Epithelial cell of esophagus (primary cell): ENCODE data around the gene AP1M2.

Experiments used
- DNase-seq: peaks from one replicate; pipeline ENCODE4 v3.0.0; 2010; ENCODE audit warnings: low read depth
- H3K4me3 ChIP-seq: 2 replicates; pipeline ENCODE4 v1.5.1; 2011; ENCODE audit warnings: mild to moderate bottlenecking, low read length, control low read depth
- CTCF ChIP-seq: IDR thresholded peaks from 2 replicates; pipeline ENCODE4 v1.5.1; 2011; ENCODE audit warnings: low read depth, mild to moderate bottlenecking, low read length, control low read depth, inconsistent platforms; ENCODE audit not compliant: insufficient read depth; ENCODE audit errors: missing control alignments

Gene AP1M2

DNA sequence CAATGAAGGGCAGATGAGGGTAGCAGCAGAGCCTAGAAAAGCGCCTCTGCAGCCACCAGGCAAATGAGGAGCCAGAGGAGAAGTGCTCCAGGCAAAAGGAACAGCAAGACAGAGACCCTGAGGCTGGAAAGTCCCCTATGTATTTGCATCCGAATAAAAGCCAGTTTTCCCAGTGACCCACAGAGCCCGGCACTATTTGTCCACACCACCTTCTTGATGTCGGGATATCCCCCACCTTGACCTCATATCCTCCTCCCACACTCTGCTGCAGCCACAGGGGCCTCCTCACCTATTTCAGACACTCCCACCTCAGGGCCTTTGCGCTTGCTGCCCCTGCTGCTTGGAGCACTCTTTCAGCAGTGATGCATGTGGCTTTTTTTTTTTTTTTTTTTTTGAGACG, 36.8 kb downstream of the AP1M2 start:
- DNase-seq: no peak
- no peak for TF ChIP-seq CTCF
- no peak overlapping the region for H3K4me3 ChIP-seq

DNA sequence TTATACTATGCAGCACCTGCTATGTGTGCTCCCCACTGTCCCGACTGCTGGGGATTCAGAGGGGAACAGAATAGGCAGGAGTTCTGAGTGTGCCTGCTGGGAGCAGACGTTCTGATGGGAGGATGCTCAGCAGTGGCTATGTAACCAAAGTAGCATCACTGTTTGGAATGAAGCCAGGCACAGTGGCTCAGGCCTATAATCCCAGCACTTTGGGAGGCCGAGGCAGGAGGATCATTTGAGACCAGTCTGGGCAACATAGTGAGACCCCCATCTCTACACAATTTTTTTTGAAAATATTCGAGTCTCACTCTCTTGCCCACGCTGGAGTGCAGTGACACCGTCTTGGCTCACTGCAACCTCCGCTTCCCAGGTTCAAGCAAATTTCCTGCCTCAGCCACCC, 37.4 kb downstream of the AP1M2 start:
- DNase-seq: no peak
- no peak for TF ChIP-seq CTCF

DNA sequence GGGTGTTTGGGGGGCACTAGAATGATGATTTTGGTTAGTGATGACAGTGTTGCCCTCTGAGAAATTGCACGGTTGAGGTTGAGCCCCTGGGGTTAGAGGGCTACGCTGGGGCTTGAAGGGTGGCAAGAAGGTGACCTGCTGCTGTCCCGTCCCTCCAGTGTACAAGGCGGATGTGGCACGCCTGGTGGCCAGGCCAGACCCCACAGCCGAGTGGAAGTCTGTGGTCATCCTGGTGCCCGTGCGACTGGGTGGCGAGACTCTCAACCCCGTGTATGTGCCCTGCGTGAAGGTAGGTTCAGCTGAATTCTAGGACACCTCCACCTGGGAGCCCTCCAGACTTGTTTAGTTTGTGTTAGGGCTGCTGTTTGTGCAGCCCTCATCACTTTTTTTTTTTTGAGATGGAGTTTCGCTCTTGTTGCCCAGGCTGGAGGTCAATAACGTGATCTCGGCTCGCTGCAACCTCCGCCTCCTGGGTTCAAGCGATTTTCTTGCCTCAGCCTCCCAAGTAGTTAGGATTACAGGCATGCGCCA, 38.3 kb downstream of the AP1M2 start:
- TF ChIP-seq CTCF: no peak
- no peak overlapping the region for H3K4me3 ChIP-seq
- no peak for DNase-seq

More for the DNA sequence above, 37.4 kb downstream of the AP1M2 start:
- no peak overlapping the region for H3K4me3 ChIP-seq

- TF ChIP-seq CTCF: no peak
- no peak overlapping the region for H3K4me3 ChIP-seq
These were observed 40.3 kb downstream of the AP1M2 start for GRCh38 chr19:10546817-10547216.

GRCh38 chr19:10544753-10545251, 42.3 kb downstream of the AP1M2 start:
- TF ChIP-seq CTCF: no peak
- peak overlapping the region; percentile 83 for H3K4me3 ChIP-seq
- no peak for DNase-seq

More at GRCh38 chr19:10546817-10547216, 40.3 kb downstream of the AP1M2 start:
- DNase-seq: no peak

DNA sequence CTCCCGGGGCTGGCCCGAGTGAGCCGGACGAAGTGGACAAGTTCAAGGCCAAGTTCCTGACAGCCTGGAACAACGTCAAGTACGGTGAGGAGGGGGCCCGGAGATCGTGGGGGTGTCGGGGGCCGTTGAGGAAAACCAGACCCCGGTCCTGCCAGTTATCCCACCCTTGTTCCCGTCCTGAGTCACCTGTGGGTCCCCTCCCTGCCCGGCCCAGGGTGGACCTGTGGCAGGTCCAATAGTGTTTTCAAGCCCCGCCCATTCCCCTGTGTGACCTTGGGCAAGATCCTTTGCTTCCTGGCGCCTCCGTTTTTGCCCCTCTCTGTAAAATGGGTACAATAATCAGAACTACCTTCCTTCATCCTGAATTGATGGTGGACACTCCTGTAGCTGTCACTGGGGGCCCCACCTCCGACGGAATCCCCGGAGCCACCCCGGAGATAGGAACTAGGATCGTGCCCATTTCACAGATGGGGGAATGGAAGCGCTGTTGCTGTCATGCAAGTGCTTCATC, 42.8 kb downstream of the AP1M2 start:
- no peak for TF ChIP-seq CTCF
- DNase-seq: no peak
- peak overlapping the region; percentile 83 for H3K4me3 ChIP-seq

GRCh38 chr19:10543420-10544241, 43.5 kb downstream of the AP1M2 start, which contains the start of gene ATG4D:
TSS of gene ATG4D (plus strand) at chr19:10543904. CDS start at chr19:10544091, 187 bp downstream.
- DNase-seq: peak; percentile 78
- TF ChIP-seq CTCF: no peak
- peak within 1 kb of the TSS; percentile 83 for H3K4me3 ChIP-seq
